Effector memory CD4-positive, alpha-beta T cell (primary cell): ENCODE data around the gene PTPRS.

Experiments
- DNase-seq, 3 donors: peaks; one replicate each; pipeline ENCODE4 v3.0.0-alpha.2; 2020
- H3K27ac ChIP-seq: 2 replicates; pipeline ENCODE4 v1.7.0; 2013; ENCODE audit warnings: mild to moderate bottlenecking, low read length, moderate library complexity; ENCODE audit not compliant: insufficient read depth, poor library complexity, severe bottlenecking
- H3K27me3 ChIP-seq: replicated peaks from 2 replicates; pipeline ENCODE4 v1.7.0; 2013; ENCODE audit warnings: mild to moderate bottlenecking, low read length; ENCODE audit not compliant: insufficient read depth, control insufficient read depth, poor library complexity, severe bottlenecking
- H3K36me3 ChIP-seq: 2 replicates; pipeline ENCODE4 v1.7.0; 2013; ENCODE audit warnings: mild to moderate bottlenecking, low read length, moderate library complexity; ENCODE audit not compliant: control insufficient read depth, insufficient read depth
- H3K4me1 ChIP-seq: 2 replicates; pipeline ENCODE4 v1.7.0; 2013; ENCODE audit warnings: low read length, mild to moderate bottlenecking; ENCODE audit not compliant: control insufficient read depth, insufficient read depth, poor library complexity, severe bottlenecking
- H3K4me3 ChIP-seq: 2 replicates; pipeline ENCODE4 v1.7.0; 2013; ENCODE audit warnings: low read length, low read depth, mild to moderate bottlenecking; ENCODE audit not compliant: insufficient read depth, poor library complexity, severe bottlenecking
- H3K9me3 ChIP-seq: 2 replicates; pipeline ENCODE4 v1.7.0; 2013; ENCODE audit warnings: mild to moderate bottlenecking, low read length, moderate library complexity; ENCODE audit not compliant: control insufficient read depth

PTPRS gene

DNA sequence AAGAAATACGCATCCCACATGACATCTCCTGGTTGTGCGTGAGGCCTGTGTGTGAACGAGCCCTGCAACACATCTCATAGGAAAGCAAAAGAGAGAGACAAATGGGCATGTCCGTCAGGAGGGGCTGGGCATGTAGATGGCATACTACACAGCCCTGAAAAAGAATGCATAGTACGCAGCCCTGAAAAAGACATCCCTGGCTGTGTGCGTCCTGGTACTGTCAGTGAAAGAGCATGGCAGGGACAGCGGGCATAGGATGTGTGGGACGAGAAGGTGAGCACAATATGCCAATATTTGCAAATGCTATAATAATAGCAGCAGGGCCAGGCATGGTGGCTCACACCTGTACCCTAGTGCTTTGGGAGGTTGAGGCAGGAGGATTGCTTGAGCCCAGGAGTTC is 28.6 kb downstream of the PTPRS start:
- Histone ChIP-seq H3K9me3 (no peaks in the 10 kb centered on the region), H3K4me3 (no peak overlapping the region), H3K27me3 (no peaks in the 10 kb centered on the region), H3K36me3 (no peaks in the 10 kb centered on the region), H3K4me1 (no peaks in the 10 kb centered on the region), H3K27ac (no peak overlapping the region)
- no peak for DNase-seq

GRCh38 chr19:5309438-5310204 is 31.0 kb downstream of the PTPRS start:
- H3K27ac ChIP-seq, result no peak overlapping the region
- no peaks in the 10 kb centered on the region for H3K27me3 ChIP-seq
- no peaks in the 10 kb centered on the region for H3K36me3 ChIP-seq
- H3K4me3 ChIP-seq, result no peak overlapping the region
- H3K9me3 ChIP-seq, result no peaks in the 10 kb centered on the region
- no peak for DNase-seq
- no peaks in the 10 kb centered on the region for H3K4me1 ChIP-seq

- H3K27ac ChIP-seq, result no peak overlapping the region
- no peaks in the 10 kb centered on the region for H3K27me3 ChIP-seq
- H3K4me3 ChIP-seq, result no peak overlapping the region
- no peaks in the 10 kb centered on the region for H3K9me3 ChIP-seq
- H3K4me1 ChIP-seq, result no peaks in the 10 kb centered on the region
- no peaks in the 10 kb centered on the region for H3K36me3 ChIP-seq
- DNase-seq, result no peak
These were observed 31.9 kb downstream of the PTPRS start for GRCh38 chr19:5308451-5309437.

GRCh38 chr19:5307655-5308054 is 33.0 kb downstream of the PTPRS start:
- H3K36me3 ChIP-seq, result no peaks in the 10 kb centered on the region
- no peak overlapping the region for H3K27ac ChIP-seq
- H3K9me3 ChIP-seq, result no peaks in the 10 kb centered on the region
- H3K27me3 ChIP-seq, result no peaks in the 10 kb centered on the region
- H3K4me1 ChIP-seq, result no peaks in the 10 kb centered on the region
- no peak for DNase-seq
- no peak overlapping the region for H3K4me3 ChIP-seq

DNA sequence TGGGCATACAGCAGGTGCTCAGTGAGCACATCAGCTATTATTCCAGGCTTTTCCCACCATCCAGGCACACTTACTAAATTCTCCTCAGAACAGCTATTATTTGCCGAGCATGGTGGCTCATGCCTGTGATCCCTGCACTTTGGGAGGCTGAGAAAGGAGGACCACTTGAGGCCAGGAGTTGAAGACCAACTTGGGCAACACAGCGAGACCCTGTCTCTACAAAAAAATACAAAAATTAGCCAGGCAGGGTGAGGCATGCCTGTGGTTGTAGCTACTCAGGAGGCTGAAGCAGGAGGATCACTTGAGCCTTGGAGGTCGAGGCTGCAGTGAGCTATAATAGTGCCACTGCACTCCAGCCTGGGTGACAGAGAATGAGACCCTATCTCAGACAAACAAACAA is 35.4 kb downstream of the PTPRS start:
- no peaks in the 10 kb centered on the region for H3K36me3 ChIP-seq
- no peak for DNase-seq
- H3K27ac ChIP-seq, result no peak overlapping the region
- no peaks in the 10 kb centered on the region for H3K4me1 ChIP-seq
- H3K4me3 ChIP-seq, result no peak overlapping the region
- H3K9me3 ChIP-seq, result no peaks in the 10 kb centered on the region
- no peaks in the 10 kb centered on the region for H3K27me3 ChIP-seq

GRCh38 chr19:5304486-5304885 is 36.1 kb downstream of the PTPRS start:
- no peak overlapping the region for H3K27ac ChIP-seq
- DNase-seq, result no peak
- H3K4me3 ChIP-seq, result no peak overlapping the region
- no peaks in the 10 kb centered on the region for H3K36me3 ChIP-seq
- H3K4me1 ChIP-seq, result no peaks in the 10 kb centered on the region
- no peaks in the 10 kb centered on the region for H3K9me3 ChIP-seq
- H3K27me3 ChIP-seq, result no peaks in the 10 kb centered on the region

- Histone ChIP-seq H3K4me3 (no peak overlapping the region), H3K27ac (no peak overlapping the region), H3K27me3 (no peaks in the 10 kb centered on the region), H3K9me3 (no peaks in the 10 kb centered on the region), H3K36me3 (no peaks in the 10 kb centered on the region), H3K4me1 (no peaks in the 10 kb centered on the region)
- DNase-seq, result no peak
These were observed 37.4 kb downstream of the PTPRS start for GRCh38 chr19:5303208-5303607.

GRCh38 chr19:5302396-5302795 is 38.2 kb downstream of the PTPRS start:
- H3K36me3 ChIP-seq, result no peaks in the 10 kb centered on the region
- no peaks in the 10 kb centered on the region for H3K27me3 ChIP-seq
- H3K27ac ChIP-seq, result no peak overlapping the region
- H3K4me1 ChIP-seq, result no peaks in the 10 kb centered on the region
- no peak overlapping the region for H3K4me3 ChIP-seq
- no peak for DNase-seq
- no peaks in the 10 kb centered on the region for H3K9me3 ChIP-seq

GRCh38 chr19:5299137-5299536 is 41.5 kb downstream of the PTPRS start:
- H3K36me3 ChIP-seq, result no peaks in the 10 kb centered on the region
- H3K27ac ChIP-seq, result no peak overlapping the region
- DNase-seq, result no peak
- H3K4me1 ChIP-seq, result no peaks in the 10 kb centered on the region
- H3K9me3 ChIP-seq, result no peaks in the 10 kb centered on the region
- no peak overlapping the region for H3K4me3 ChIP-seq
- no peaks in the 10 kb centered on the region for H3K27me3 ChIP-seq

GRCh38 chr19:5298471-5298901 is 42.1 kb downstream of the PTPRS start:
- peaks cover 3% of the 10 kb centered on the region for H3K4me1 ChIP-seq
- no peak for DNase-seq
- no peaks in the 10 kb centered on the region for H3K9me3 ChIP-seq
- H3K36me3 ChIP-seq, result no peaks in the 10 kb centered on the region
- H3K27ac ChIP-seq, result no peak overlapping the region
- H3K4me3 ChIP-seq, result no peak overlapping the region
- peaks cover under 1% of the 10 kb centered on the region for H3K27me3 ChIP-seq
